Lung (tissue), 12 donors: ENCODE data around the gene ESAM. TPM values are rescaled to one million over a fixed set of nuclear protein-coding genes. Genes with fewer than 3 reads are reported as not detected.

Source experiments
- ATAC-seq: fragments of 200-7000 bp; cut with Tn5 transposase; one replicate; pipeline ENCODE4 v1.9.1; 2020; ENCODE audit warnings: moderate number of reproducible peaks; ENCODE audit not compliant: insufficient read depth, low FRiP score
- DNase-seq, 3 donors: peaks; one replicate each; pipeline ENCODE4 v3.0.0-alpha.2; 2013 to 2017
- H3K27ac ChIP-seq, 2 donors: one replicate each; pipeline ENCODE4 v1.5.1; 2013; ENCODE audit warnings: mild to moderate bottlenecking in 2 of 2, moderate library complexity in 2 of 2, control low read depth in 1 of 2, inconsistent platforms in 1 of 2, low read depth in 1 of 2, low read length in 1 of 2
- H3K27me3 ChIP-seq, 3 donors: one replicate each; pipeline ENCODE4 v1.5.1; 2013; ENCODE audit warnings: low read length in 2 of 3; ENCODE audit not compliant: control insufficient read depth in 3 of 3, insufficient read depth in 3 of 3
- H3K36me3 ChIP-seq, 4 donors: one replicate each; pipeline ENCODE4 v1.5.1; 2013; ENCODE audit warnings: low read length in 4 of 4, mild to moderate bottlenecking in 1 of 4, moderate library complexity in 1 of 4; ENCODE audit not compliant: control insufficient read depth in 4 of 4, insufficient read depth in 4 of 4
- H3K4me1 ChIP-seq, 5 donors: one replicate each; pipeline ENCODE4 v1.5.1; 2013; ENCODE audit warnings: low read length in 5 of 5, mild to moderate bottlenecking in 2 of 5, moderate library complexity in 1 of 5; ENCODE audit not compliant: control insufficient read depth in 5 of 5, insufficient read depth in 5 of 5
- H3K4me3 ChIP-seq: one replicate; pipeline ENCODE4 v1.5.1; 2013; ENCODE audit warnings: mild to moderate bottlenecking, control low read depth, moderate library complexity
- H3K9ac ChIP-seq, 2 donors: one replicate each; pipeline ENCODE4 v1.5.1; 2013; ENCODE audit warnings: low read length in 2 of 2, control low read depth in 1 of 2; ENCODE audit not compliant: insufficient read depth in 1 of 2
- H3K9me3 ChIP-seq, 4 donors: one replicate each; pipeline ENCODE4 v1.5.1; 2013; ENCODE audit warnings: low read length in 3 of 4, mild to moderate bottlenecking in 1 of 4, moderate library complexity in 1 of 4; ENCODE audit not compliant: control insufficient read depth in 4 of 4, insufficient read depth in 3 of 4
- WGBS, 2 donors: extraction: QIAGEN DNeasy Blood & Tissue Kit; methylation state at CpG; one replicate each; pipeline ENCODE4 v1.1.7; 2013; 5-methylcytosine and 5-hydroxymethylcytosine counted together
- polyA plus RNA-seq, 2 donors: library from polyadenylated mRNA; stranded (reverse); fragments of 200-250 nt; gene quantifications; one replicate each; pipeline ENCODE4 v1.2.1, GENCODE V29; 2013
- total RNA-seq, 2 donors: library from RNA; depleted of rRNA in 1 of 2; stranded (reverse); fragments of >200 nt in 1 of 2; gene quantifications; one replicate each; pipeline ENCODE4 v1.2.1, GENCODE V29; 2014 to 2021
- TF ChIP-seq, protein P1 (sequence below): IDR thresholded peaks from 2 replicates; pipeline ENCODE4 v1.5.1; 2012; ENCODE audit warnings: mild to moderate bottlenecking; ENCODE audit errors: control extremely low read depth, extremely low read depth
- donor health status: control.
- donor health status: control.
- donor health status: Bipolar disorder and iron deficiency.
- donor health status: healthy.
- donor health status: DM: yes; HTN: yes; CAD: no.

The ESAM gene
- total and polyA plus RNA-seq, 4 donors: 77.7 to 142 (median 130) TPM

DNA sequence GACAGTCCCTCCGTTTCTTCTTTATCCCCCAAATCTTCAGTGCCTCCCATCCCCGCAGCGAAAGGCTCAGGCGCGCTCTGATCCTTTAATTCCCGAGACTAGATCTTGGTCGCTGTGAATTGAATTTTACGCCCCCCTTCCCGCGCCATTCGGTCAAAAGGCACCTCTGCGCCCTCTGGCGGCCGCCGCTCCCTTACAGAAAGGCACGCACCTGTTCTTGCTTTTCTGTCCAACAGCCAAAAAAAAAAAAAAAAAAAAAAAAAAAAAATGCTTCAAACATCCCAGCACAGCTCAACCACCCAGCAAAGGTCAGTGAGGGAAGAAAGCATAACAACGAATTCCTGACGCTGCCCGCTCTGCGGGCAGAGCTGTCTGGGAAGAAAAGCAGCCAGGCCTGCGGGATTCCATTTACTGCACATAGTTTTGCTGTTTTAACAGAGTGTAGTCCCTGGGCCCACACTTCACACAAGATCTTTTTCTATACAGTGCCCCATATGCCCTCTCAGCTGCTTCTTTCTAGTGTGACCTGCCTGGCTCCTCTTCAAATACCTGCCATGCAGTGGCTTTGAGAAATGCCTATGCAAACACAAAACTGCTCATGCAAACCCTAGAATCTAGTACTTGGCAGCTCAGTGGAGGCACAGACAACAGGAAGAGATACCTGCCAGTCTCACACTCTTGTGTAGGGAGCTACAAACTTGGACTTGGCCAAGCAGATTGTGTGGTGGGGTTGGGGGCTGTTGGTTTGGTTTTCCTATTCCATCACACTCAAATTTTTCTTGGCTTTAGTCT lies 1.3 kb upstream of the ESAM start:
- peak; percentile 82 to 89 (median 87) for DNase-seq
- peaks cover 0 to 27% (median 24%) of the 10 kb centered on the region in 3 donors for H3K27me3 ChIP-seq
- H3K9me3 ChIP-seq: peaks cover 0 to 2% (median 0%) of the 10 kb centered on the region in 4 donors
- WGBS, 2 donors: 6 to 7% methylated on average over 21 of the region's 21 CpGs
- H3K9ac ChIP-seq: peak overlapping the region in 1 of 2 donors; percentile 20
- H3K4me3 ChIP-seq: peak overlapping the region; percentile 56
- H3K27ac ChIP-seq: peak overlapping the region in 1 of 2 donors; percentile 72
- H3K4me1 ChIP-seq: peaks cover 0 to 35% (median 8%) of the 10 kb centered on the region in 5 donors
- TF ChIP-seq, protein P1, sequence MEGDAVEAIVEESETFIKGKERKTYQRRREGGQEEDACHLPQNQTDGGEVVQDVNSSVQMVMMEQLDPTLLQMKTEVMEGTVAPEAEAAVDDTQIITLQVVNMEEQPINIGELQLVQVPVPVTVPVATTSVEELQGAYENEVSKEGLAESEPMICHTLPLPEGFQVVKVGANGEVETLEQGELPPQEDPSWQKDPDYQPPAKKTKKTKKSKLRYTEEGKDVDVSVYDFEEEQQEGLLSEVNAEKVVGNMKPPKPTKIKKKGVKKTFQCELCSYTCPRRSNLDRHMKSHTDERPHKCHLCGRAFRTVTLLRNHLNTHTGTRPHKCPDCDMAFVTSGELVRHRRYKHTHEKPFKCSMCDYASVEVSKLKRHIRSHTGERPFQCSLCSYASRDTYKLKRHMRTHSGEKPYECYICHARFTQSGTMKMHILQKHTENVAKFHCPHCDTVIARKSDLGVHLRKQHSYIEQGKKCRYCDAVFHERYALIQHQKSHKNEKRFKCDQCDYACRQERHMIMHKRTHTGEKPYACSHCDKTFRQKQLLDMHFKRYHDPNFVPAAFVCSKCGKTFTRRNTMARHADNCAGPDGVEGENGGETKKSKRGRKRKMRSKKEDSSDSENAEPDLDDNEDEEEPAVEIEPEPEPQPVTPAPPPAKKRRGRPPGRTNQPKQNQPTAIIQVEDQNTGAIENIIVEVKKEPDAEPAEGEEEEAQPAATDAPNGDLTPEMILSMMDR: peak; percentile 71
- H3K36me3 ChIP-seq: peaks cover 0 to 9% (median 4%) of the 10 kb centered on the region in 4 donors
- peak; percentile 43 for ATAC-seq

DNA sequence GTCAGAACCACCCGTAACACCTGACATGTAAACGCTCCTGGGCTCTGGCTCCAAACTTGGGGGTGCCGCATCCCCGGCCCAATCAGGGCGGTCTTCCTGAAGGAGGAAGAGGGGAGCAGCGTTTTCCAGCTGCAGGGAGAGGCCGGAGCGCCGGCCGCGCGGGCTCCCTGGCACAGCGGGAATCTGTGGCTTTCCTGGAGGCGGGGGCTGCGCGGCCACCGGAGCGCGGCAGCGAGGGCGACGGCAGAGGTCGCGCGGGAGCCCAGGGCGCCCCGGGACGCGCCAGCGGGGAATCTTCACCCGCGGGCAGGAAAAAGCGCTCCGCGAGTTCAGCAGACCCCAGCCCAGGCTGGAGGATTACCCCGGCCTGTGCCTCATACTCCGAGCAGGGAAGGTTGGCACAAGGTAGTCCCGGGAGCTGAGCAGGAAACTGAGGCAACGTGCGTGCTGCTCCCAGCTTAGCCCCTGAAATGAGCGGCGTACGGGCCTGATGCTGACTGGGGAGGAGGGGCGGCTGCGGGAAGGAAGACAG lies 600 bp upstream of the ESAM start:
- peaks cover 0 to 31% (median 30%) of the 10 kb centered on the region in 3 donors for H3K27me3 ChIP-seq
- ATAC-seq (peak; percentile 0), DNase-seq (peak in 1 of 3 donors; percentile 28)

DNA sequence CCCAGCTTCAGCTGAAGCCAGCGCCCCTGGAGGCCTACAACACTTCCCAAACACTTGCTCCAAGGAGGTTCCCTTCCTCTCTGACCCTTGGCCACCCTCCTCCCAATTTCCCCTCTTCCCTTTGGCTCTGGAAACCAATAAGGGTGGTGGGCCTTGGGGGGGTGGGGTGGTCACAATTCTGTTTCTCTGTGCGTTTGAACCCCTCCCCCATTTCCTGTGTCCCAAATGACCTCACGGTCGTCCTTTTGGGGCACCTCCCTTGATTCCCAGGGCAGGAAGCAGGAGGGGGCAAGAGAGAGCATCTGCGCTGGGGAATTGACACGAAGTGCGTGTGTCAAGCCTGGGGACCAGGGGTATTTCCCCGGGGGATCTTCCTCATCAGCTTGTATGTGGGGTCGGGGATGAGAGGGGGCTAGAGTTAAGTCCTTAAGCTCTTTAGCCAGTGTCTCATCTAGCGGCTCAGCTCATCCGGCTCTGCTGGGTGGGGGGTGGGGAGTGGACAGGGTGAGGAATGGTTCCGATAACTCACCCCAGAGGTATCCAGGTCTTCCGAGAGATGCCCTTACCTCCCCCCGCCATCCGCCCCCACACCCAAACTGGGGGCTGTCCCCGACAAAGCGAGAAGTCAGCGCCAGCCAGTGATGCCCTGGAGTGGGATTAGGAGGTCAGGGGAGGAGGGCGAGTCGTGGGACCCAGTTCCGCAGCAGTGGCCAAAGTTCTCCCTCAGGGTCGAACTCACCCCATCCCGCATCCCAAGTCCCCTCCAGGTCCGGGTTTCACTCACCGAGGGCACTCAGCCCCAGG lies 587 bp downstream of the ESAM start:
- Histone ChIP-seq H3K4me1 (peaks cover 0 to 40% (median 13%) of the 10 kb centered on the region in 5 donors), H3K4me3 (peak overlapping the region; percentile 55), H3K27ac (peak overlapping the region; percentile 82 to 93), H3K36me3 (peaks cover 0 to 6% (median 2%) of the 10 kb centered on the region in 4 donors), H3K27me3 (peaks cover 0 to 42% (median 42%) of the 10 kb centered on the region in 3 donors), H3K9me3 (peaks cover 0 to 2% (median 0%) of the 10 kb centered on the region in 4 donors), H3K9ac (peak overlapping the region in 1 of 2 donors; percentile 16)
- ATAC-seq: no peak
- peak in 2 of 3 donors; percentile 18 to 68 for DNase-seq
- 7 to 8% methylated on average over 25 of the region's 25 CpGs for WGBS, 2 donors
- TF ChIP-seq, protein P1: no peak

More for the DNA sequence above, 600 bp upstream of the ESAM start:
- H3K4me3 ChIP-seq: peak overlapping the region; percentile 56
- peaks cover 0 to 40% (median 10%) of the 10 kb centered on the region in 5 donors for H3K4me1 ChIP-seq
- H3K9me3 ChIP-seq: peaks cover 0 to 2% (median 0%) of the 10 kb centered on the region in 4 donors
- TF ChIP-seq, protein P1: no peak
- peak overlapping the region in 1 of 2 donors; percentile 20 for H3K9ac ChIP-seq
- 0 to 1% methylated on average over 36 to 45 of the region's 45 CpGs for WGBS, 2 donors
- H3K36me3 ChIP-seq: peaks cover 0 to 9% (median 4%) of the 10 kb centered on the region in 4 donors
- peak overlapping the region; percentile 58 to 72 for H3K27ac ChIP-seq
